ENCODE data around the gene BHLHE41.

The BHLHE41 gene
- 0 to 0.19 (median 0) reads per million in 3 donors for total RNA-seq

- Histone ChIP-seq H3K4me3 (ENCODE audit: insufficient read depth, low read depth, low read length, poor library complexity, severe bottlenecking) (peak within 1 kb of the TSS; percentile 54), H3K9me3 (ENCODE audit: control insufficient read depth, low read length) (no peaks in the 10 kb centered on the region), H3K27me3 (replicated peaks; ENCODE audit: control insufficient read depth, insufficient read depth, low read length, poor library complexity, severe bottlenecking) (peaks cover 71% of the 10 kb centered on the region), H3K27ac (ENCODE audit: insufficient read depth, low read length, poor library complexity, severe bottlenecking) (no peak within 1 kb of the TSS), H3K36me3 (ENCODE audit: control insufficient read depth, insufficient read depth, low read length) (no peaks in the 10 kb centered on the region), H3K4me1 (ENCODE audit: control insufficient read depth, insufficient read depth, low read length, poor library complexity, severe bottlenecking) (peaks cover 28% of the 10 kb centered on the region)
- no peak for DNase-seq
Measured at GRCh38 chr12:26124446-26125399, at the start of gene BHLHE41. Gene BHLHE41 (minus strand): TSS chr12:26125037. CDS start chr12:26124779, 258 bp downstream.

GRCh38 chr12:26172946-26173552 is 48.2 kb upstream of the BHLHE41 start:
- Histone ChIP-seq H3K27me3 (replicated peaks; ENCODE audit: control insufficient read depth, insufficient read depth, low read length, poor library complexity, severe bottlenecking) (no peaks in the 10 kb centered on the region), H3K27ac (ENCODE audit: insufficient read depth, low read length, poor library complexity, severe bottlenecking) (no peak overlapping the region), H3K4me3 (ENCODE audit: insufficient read depth, low read depth, low read length, poor library complexity, severe bottlenecking) (no peak overlapping the region), H3K4me1 (ENCODE audit: control insufficient read depth, insufficient read depth, low read length, poor library complexity, severe bottlenecking) (no peaks in the 10 kb centered on the region), H3K36me3 (ENCODE audit: control insufficient read depth, insufficient read depth, low read length) (no peaks in the 10 kb centered on the region), H3K9me3 (ENCODE audit: control insufficient read depth, low read length) (no peaks in the 10 kb centered on the region)
- no peak for DNase-seq

- Histone ChIP-seq H3K4me1 (ENCODE audit: control insufficient read depth, insufficient read depth, low read length, poor library complexity, severe bottlenecking) (no peaks in the 10 kb centered on the region), H3K27me3 (replicated peaks; ENCODE audit: control insufficient read depth, insufficient read depth, low read length, poor library complexity, severe bottlenecking) (no peaks in the 10 kb centered on the region), H3K4me3 (ENCODE audit: insufficient read depth, low read depth, low read length, poor library complexity, severe bottlenecking) (no peak overlapping the region), H3K9me3 (ENCODE audit: control insufficient read depth, low read length) (no peaks in the 10 kb centered on the region), H3K36me3 (ENCODE audit: control insufficient read depth, insufficient read depth, low read length) (no peaks in the 10 kb centered on the region), H3K27ac (ENCODE audit: insufficient read depth, low read length, poor library complexity, severe bottlenecking) (no peak overlapping the region)
- DNase-seq = no peak
Measured at GRCh38 chr12:26172539-26172938, 47.7 kb upstream of the BHLHE41 start.

- H3K27me3 ChIP-seq (replicated peaks; ENCODE audit: control insufficient read depth, insufficient read depth, low read length, poor library complexity, severe bottlenecking) = no peaks in the 10 kb centered on the region
- no peak overlapping the region for H3K4me3 ChIP-seq (ENCODE audit: insufficient read depth, low read depth, low read length, poor library complexity, severe bottlenecking)
- no peaks in the 10 kb centered on the region for H3K9me3 ChIP-seq (ENCODE audit: control insufficient read depth, low read length)
- DNase-seq = no peak
- no peak overlapping the region for H3K27ac ChIP-seq (ENCODE audit: insufficient read depth, low read length, poor library complexity, severe bottlenecking)
- H3K36me3 ChIP-seq (ENCODE audit: control insufficient read depth, insufficient read depth, low read length) = no peaks in the 10 kb centered on the region
- H3K4me1 ChIP-seq (ENCODE audit: control insufficient read depth, insufficient read depth, low read length, poor library complexity, severe bottlenecking) = no peaks in the 10 kb centered on the region
Measured at GRCh38 chr12:26172013-26172412, 47.2 kb upstream of the BHLHE41 start.

- H3K36me3 ChIP-seq (ENCODE audit: control insufficient read depth, insufficient read depth, low read length) = no peaks in the 10 kb centered on the region
Measured at GRCh38 chr12:26164118-26164517, 39.3 kb upstream of the BHLHE41 start.

GRCh38 chr12:26162905-26163304 is 38.1 kb upstream of the BHLHE41 start:
- no peak overlapping the region for H3K27ac ChIP-seq (ENCODE audit: insufficient read depth, low read length, poor library complexity, severe bottlenecking)
- no peak overlapping the region for H3K4me3 ChIP-seq (ENCODE audit: insufficient read depth, low read depth, low read length, poor library complexity, severe bottlenecking)
- H3K4me1 ChIP-seq (ENCODE audit: control insufficient read depth, insufficient read depth, low read length, poor library complexity, severe bottlenecking) = no peaks in the 10 kb centered on the region
- H3K9me3 ChIP-seq (ENCODE audit: control insufficient read depth, low read length) = no peaks in the 10 kb centered on the region
- H3K36me3 ChIP-seq (ENCODE audit: control insufficient read depth, insufficient read depth, low read length) = no peaks in the 10 kb centered on the region
- DNase-seq = no peak
- H3K27me3 ChIP-seq (replicated peaks; ENCODE audit: control insufficient read depth, insufficient read depth, low read length, poor library complexity, severe bottlenecking) = no peaks in the 10 kb centered on the region

More at GRCh38 chr12:26164118-26164517, 39.3 kb upstream of the BHLHE41 start:
- Histone ChIP-seq H3K9me3 (ENCODE audit: control insufficient read depth, low read length) (no peaks in the 10 kb centered on the region), H3K4me3 (ENCODE audit: insufficient read depth, low read depth, low read length, poor library complexity, severe bottlenecking) (no peak overlapping the region), H3K4me1 (ENCODE audit: control insufficient read depth, insufficient read depth, low read length, poor library complexity, severe bottlenecking) (no peaks in the 10 kb centered on the region), H3K27me3 (replicated peaks; ENCODE audit: control insufficient read depth, insufficient read depth, low read length, poor library complexity, severe bottlenecking) (no peaks in the 10 kb centered on the region), H3K27ac (ENCODE audit: insufficient read depth, low read length, poor library complexity, severe bottlenecking) (no peak overlapping the region)
- DNase-seq = no peak

- no peak for DNase-seq
- no peak overlapping the region for H3K27ac ChIP-seq (ENCODE audit: insufficient read depth, low read length, poor library complexity, severe bottlenecking)
- H3K4me1 ChIP-seq (ENCODE audit: control insufficient read depth, insufficient read depth, low read length, poor library complexity, severe bottlenecking) = no peaks in the 10 kb centered on the region
- H3K27me3 ChIP-seq (replicated peaks; ENCODE audit: control insufficient read depth, insufficient read depth, low read length, poor library complexity, severe bottlenecking) = no peaks in the 10 kb centered on the region
- H3K36me3 ChIP-seq (ENCODE audit: control insufficient read depth, insufficient read depth, low read length) = no peaks in the 10 kb centered on the region
- no peak overlapping the region for H3K4me3 ChIP-seq (ENCODE audit: insufficient read depth, low read depth, low read length, poor library complexity, severe bottlenecking)
- no peaks in the 10 kb centered on the region for H3K9me3 ChIP-seq (ENCODE audit: control insufficient read depth, low read length)
Measured at GRCh38 chr12:26162174-26162573, 37.3 kb upstream of the BHLHE41 start.

GRCh38 chr12:26158078-26158764 is 33.4 kb upstream of the BHLHE41 start:
- Histone ChIP-seq H3K27me3 (replicated peaks; ENCODE audit: control insufficient read depth, insufficient read depth, low read length, poor library complexity, severe bottlenecking) (no peaks in the 10 kb centered on the region), H3K4me3 (ENCODE audit: insufficient read depth, low read depth, low read length, poor library complexity, severe bottlenecking) (no peak overlapping the region), H3K27ac (ENCODE audit: insufficient read depth, low read length, poor library complexity, severe bottlenecking) (no peak overlapping the region), H3K9me3 (ENCODE audit: control insufficient read depth, low read length) (no peaks in the 10 kb centered on the region), H3K36me3 (ENCODE audit: control insufficient read depth, insufficient read depth, low read length) (no peaks in the 10 kb centered on the region), H3K4me1 (ENCODE audit: control insufficient read depth, insufficient read depth, low read length, poor library complexity, severe bottlenecking) (no peaks in the 10 kb centered on the region)
- no peak for DNase-seq

GRCh38 chr12:26157001-26157400 is 32.2 kb upstream of the BHLHE41 start:
- Histone ChIP-seq H3K9me3 (ENCODE audit: control insufficient read depth, low read length) (no peaks in the 10 kb centered on the region), H3K27me3 (replicated peaks; ENCODE audit: control insufficient read depth, insufficient read depth, low read length, poor library complexity, severe bottlenecking) (no peaks in the 10 kb centered on the region), H3K4me1 (ENCODE audit: control insufficient read depth, insufficient read depth, low read length, poor library complexity, severe bottlenecking) (no peaks in the 10 kb centered on the region), H3K27ac (ENCODE audit: insufficient read depth, low read length, poor library complexity, severe bottlenecking) (no peak overlapping the region), H3K4me3 (ENCODE audit: insufficient read depth, low read depth, low read length, poor library complexity, severe bottlenecking) (no peak overlapping the region), H3K36me3 (ENCODE audit: control insufficient read depth, insufficient read depth, low read length) (no peaks in the 10 kb centered on the region)
- no peak for DNase-seq
